ENCODE measurements around the gene RPA3.

Gene RPA3

GRCh38 chr7:7742223-7742622 is 23.8 kb upstream of the RPA3 start:
- no peak for DNase-seq (ENCODE audit: low spot score)
- no peak overlapping the region for H3K4me3 ChIP-seq
- TF ChIP-seq CTCF (IDR thresholded peaks at IDR 0.05) = no peak
- H3K27ac ChIP-seq = no peak overlapping the region

GRCh38 chr7:7740037-7740355 is 21.6 kb upstream of the RPA3 start:
- DNase-seq (ENCODE audit: low spot score) = no peak
- Histone ChIP-seq H3K27ac (no peak overlapping the region), H3K4me3 (no peak overlapping the region)
- TF ChIP-seq CTCF (IDR thresholded peaks at IDR 0.05) = no peak

GRCh38 chr7:7739204-7740036 is 21.0 kb upstream of the RPA3 start:
- DNase-seq (ENCODE audit: low spot score) = no peak

GRCh38 chr7:7738622-7739021 is 20.2 kb upstream of the RPA3 start:
- no peak overlapping the region for H3K27ac ChIP-seq
- no peak for TF ChIP-seq CTCF (IDR thresholded peaks at IDR 0.05)
- no peak for DNase-seq (ENCODE audit: low spot score)
- no peak overlapping the region for H3K4me3 ChIP-seq

More at GRCh38 chr7:7739204-7740036, 21.0 kb upstream of the RPA3 start:
- H3K4me3 ChIP-seq = no peak overlapping the region
- H3K27ac ChIP-seq = no peak overlapping the region
- TF ChIP-seq CTCF (IDR thresholded peaks at IDR 0.05) = no peak

GRCh38 chr7:7738177-7738576 is 19.8 kb upstream of the RPA3 start:
- no peak for DNase-seq (ENCODE audit: low spot score)
- Histone ChIP-seq H3K4me3 (no peak overlapping the region), H3K27ac (no peak overlapping the region)
- no peak for TF ChIP-seq CTCF (IDR thresholded peaks at IDR 0.05)

- TF ChIP-seq CTCF (IDR thresholded peaks at IDR 0.05) = no peak
- no peak for DNase-seq (ENCODE audit: low spot score)
- H3K27ac ChIP-seq = no peak overlapping the region
- no peak overlapping the region for H3K4me3 ChIP-seq
Observed at GRCh38 chr7:7737674-7738073, 19.3 kb upstream of the RPA3 start.

GRCh38 chr7:7736671-7737070 is 18.3 kb upstream of the RPA3 start:
- H3K4me3 ChIP-seq = no peak overlapping the region
- no peak for TF ChIP-seq CTCF (IDR thresholded peaks at IDR 0.05)
- H3K27ac ChIP-seq = no peak overlapping the region
- no peak for DNase-seq (ENCODE audit: low spot score)
